CD14-positive monocyte (primary cell): ENCODE data around the gene PDIA6. TPM values are rescaled to one million over a fixed set of nuclear protein-coding genes. Genes with fewer than 3 reads are reported as not detected.

Source experiments
- DNase-seq, 3 donors: peaks; one replicate each; pipeline ENCODE4 v3.0.0-alpha.2; 2011 to 2022
- H2AFZ ChIP-seq: 2 replicates; pipeline ENCODE4 v1.6.0; 2012; ENCODE audit warnings: mild to moderate bottlenecking, low read depth, low read length, inconsistent platforms; ENCODE audit not compliant: insufficient read depth, poor library complexity, severe bottlenecking
- H3K27ac ChIP-seq, 2 donors: 1 replicate in 1 of 2; 2 replicates in 1 of 2; pipeline ENCODE4 v1.5.1; 2012 to 2013; ENCODE audit warnings: low read length in 2 of 2, control low read depth in 1 of 2, inconsistent platforms in 1 of 2, low read depth in 1 of 2, mild to moderate bottlenecking in 1 of 2
- H3K27me3 ChIP-seq, 2 donors: one replicate each; pipeline versions ENCODE4 v1.6.0 to v1.6.1; 2011 to 2013; ENCODE audit warnings: low read length in 2 of 2; ENCODE audit not compliant: control insufficient read depth in 2 of 2, insufficient read depth in 2 of 2
- H3K36me3 ChIP-seq, 2 donors: replicated peaks in 1 of 2; 1 replicate in 1 of 2; 2 replicates in 1 of 2; pipeline versions ENCODE4 v1.5.1 to v1.6.1; 2012 to 2013; ENCODE audit warnings: low read length in 2 of 2, control low read depth in 1 of 2, inconsistent platforms in 1 of 2, mild to moderate bottlenecking in 1 of 2; ENCODE audit not compliant: insufficient read depth in 2 of 2, control insufficient read depth in 1 of 2
- H3K4me1 ChIP-seq, 2 donors: 1 replicate in 1 of 2; 2 replicates in 1 of 2; pipeline versions ENCODE4 v1.5.1 to v1.6.1; 2012 to 2013; ENCODE audit warnings: low read length in 2 of 2, control low read depth in 1 of 2, inconsistent platforms in 1 of 2, mild to moderate bottlenecking in 1 of 2, moderate library complexity in 1 of 2; ENCODE audit not compliant: insufficient read depth in 2 of 2, control insufficient read depth in 1 of 2
- H3K4me2 ChIP-seq: replicated peaks from 2 replicates; pipeline ENCODE3; 2012; ENCODE audit warnings: low read length, moderate library complexity, mild to moderate bottlenecking; ENCODE audit not compliant: poor library complexity, severe bottlenecking; ENCODE audit errors: extremely low read depth
- H3K4me3 ChIP-seq, 3 experiments: fragments of 200-600 bp in 1 of 3; sonication (generic) in 1 of 3; replicated peaks in 1 of 3; 1 replicate in 2 of 3; 2 replicates in 1 of 3; pipeline ENCODE4 v1.5.1; 2011 to 2013; ENCODE audit warnings: low read length in 3 of 3, mild to moderate bottlenecking in 3 of 3, control low read depth in 2 of 3, low read depth in 2 of 3, inconsistent platforms in 1 of 3, moderate library complexity in 1 of 3
- H3K79me2 ChIP-seq: 2 replicates; pipeline ENCODE4 v1.6.0; 2012; ENCODE audit warnings: mild to moderate bottlenecking, control low read depth, inconsistent platforms, low read length, moderate library complexity; ENCODE audit not compliant: insufficient read depth
- H3K9ac ChIP-seq: 2 replicates; pipeline ENCODE4 v1.6.0; 2017; ENCODE audit warnings: low read length, mild to moderate bottlenecking; ENCODE audit not compliant: insufficient read depth, poor library complexity, severe bottlenecking
- H3K9me3 ChIP-seq, 2 donors: replicated peaks in 1 of 2; 1 replicate in 1 of 2; 2 replicates in 1 of 2; pipeline versions ENCODE4 v1.5.1 to v1.6.1; 2012 to 2013; ENCODE audit warnings: low read length in 2 of 2, control low read depth in 1 of 2; ENCODE audit not compliant: control insufficient read depth in 1 of 2, insufficient read depth in 1 of 2
- H4K20me1 ChIP-seq: 2 replicates; pipeline ENCODE4 v1.6.0; 2012; ENCODE audit warnings: mild to moderate bottlenecking, low read length, control low read depth, moderate library complexity; ENCODE audit not compliant: insufficient read depth
- H3K27ac Mint-ChIP-seq, 7 donors: one replicate each; pipeline ENCODE4 v1.8.0; 2020; ENCODE audit warnings: mild to moderate bottlenecking in 7 of 7, mixed read lengths in 7 of 7, moderate library complexity in 6 of 7, inconsistent platforms in 2 of 7
- H3K27me3 Mint-ChIP-seq, 3 donors: one replicate each; pipeline ENCODE4 v1.8.0; 2021 to 2022; ENCODE audit warnings: low read depth in 3 of 3, mild to moderate bottlenecking in 3 of 3, mixed read lengths in 3 of 3, moderate library complexity in 3 of 3, inconsistent platforms in 1 of 3
- H3K36me3 Mint-ChIP-seq, 2 donors: one replicate each; pipeline ENCODE4 v1.8.0; 2020; ENCODE audit warnings: mixed read lengths in 2 of 2, inconsistent platforms in 1 of 2, mild to moderate bottlenecking in 1 of 2
- H3K4me1 Mint-ChIP-seq: one replicate; pipeline ENCODE4 v1.8.0; 2020; ENCODE audit warnings: mild to moderate bottlenecking, mixed read lengths
- H3K4me3 Mint-ChIP-seq, 2 donors: one replicate each; pipeline ENCODE4 v1.8.0; 2020; ENCODE audit warnings: mild to moderate bottlenecking in 2 of 2, mixed read lengths in 2 of 2, moderate library complexity in 1 of 2
- H3K9me3 Mint-ChIP-seq, 7 donors: one replicate each; pipeline ENCODE4 v1.8.0; 2020 to 2022; ENCODE audit warnings: mixed read lengths in 7 of 7, mild to moderate bottlenecking in 6 of 7, moderate library complexity in 6 of 7, inconsistent platforms in 2 of 7
- WGBS: methylation state at CpG from one replicate; pipeline ENCODE4 v1.1.5; 2013; ENCODE audit warnings: missing lambda C conversion rate; ENCODE audit not compliant: insufficient coverage; 5-methylcytosine and 5-hydroxymethylcytosine counted together
- intact Hi-C, 2 donors: fragments of 100-400 bp; cut with micrococcal nuclease; formaldehyde crosslinking; loops; one replicate each; pipeline versions ENCODE4 v1.15.0 to v1.15.1; 2023
- polyA plus RNA-seq, 3 donors: library from polyadenylated mRNA; depleted of rRNA in 1 of 3; unstranded in 2 of 3; stranded (reverse) in 1 of 3; fragments of 300-500 nt in 2 of 3; fragments of >200 nt in 1 of 3; fragmentation: Illumina TruSeq in 2 of 3; gene quantifications; 1 replicate in 2 of 3; 2 replicates in 1 of 3; pipeline ENCODE4 v1.2.3, GENCODE V29; 2012 to 2021
- TF ChIP-seq, protein P1 (sequence below): fragments of 200-600 bp; IDR thresholded peaks from one replicate; pipeline ENCODE4 v1.8.0; 2022; ENCODE audit warnings: antibody characterized with exemption, mild to moderate bottlenecking

The PDIA6 gene
- polyA plus RNA-seq, 3 donors = 49.8 to 187 (median 166) TPM

GRCh38 chr2:10830203-10830602 is 17.6 kb upstream of the PDIA6 start:
- no peak overlapping the region for H3K27ac ChIP-seq
- TF ChIP-seq, protein P1, sequence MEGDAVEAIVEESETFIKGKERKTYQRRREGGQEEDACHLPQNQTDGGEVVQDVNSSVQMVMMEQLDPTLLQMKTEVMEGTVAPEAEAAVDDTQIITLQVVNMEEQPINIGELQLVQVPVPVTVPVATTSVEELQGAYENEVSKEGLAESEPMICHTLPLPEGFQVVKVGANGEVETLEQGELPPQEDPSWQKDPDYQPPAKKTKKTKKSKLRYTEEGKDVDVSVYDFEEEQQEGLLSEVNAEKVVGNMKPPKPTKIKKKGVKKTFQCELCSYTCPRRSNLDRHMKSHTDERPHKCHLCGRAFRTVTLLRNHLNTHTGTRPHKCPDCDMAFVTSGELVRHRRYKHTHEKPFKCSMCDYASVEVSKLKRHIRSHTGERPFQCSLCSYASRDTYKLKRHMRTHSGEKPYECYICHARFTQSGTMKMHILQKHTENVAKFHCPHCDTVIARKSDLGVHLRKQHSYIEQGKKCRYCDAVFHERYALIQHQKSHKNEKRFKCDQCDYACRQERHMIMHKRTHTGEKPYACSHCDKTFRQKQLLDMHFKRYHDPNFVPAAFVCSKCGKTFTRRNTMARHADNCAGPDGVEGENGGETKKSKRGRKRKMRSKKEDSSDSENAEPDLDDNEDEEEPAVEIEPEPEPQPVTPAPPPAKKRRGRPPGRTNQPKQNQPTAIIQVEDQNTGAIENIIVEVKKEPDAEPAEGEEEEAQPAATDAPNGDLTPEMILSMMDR = no peak
- WGBS = 94% methylated on average over 7 of the region's 8 CpGs
- H3K36me3 ChIP-seq = no peaks in the 10 kb centered on the region
- Mint-ChIP-seq H3K36me3 (no peaks in the 10 kb centered on the region), H3K9me3 (peaks cover 0 to 2% (median 0%) of the 10 kb centered on the region in 7 donors), H3K27ac (no peak overlapping the region), H3K4me1 (peaks cover 16% of the 10 kb centered on the region), H3K4me3 (no peak overlapping the region), H3K27me3 (peaks cover 19 to 49% (median 29%) of the 10 kb centered on the region in 3 donors)
- H3K9me3 ChIP-seq = no peaks in the 10 kb centered on the region
- intact Hi-C loops = loop anchor here (5.0 to 10.0 kb wide), 2 partner anchors 292 to 615 kb away; no protein-coding TSS in a partner anchor
- H3K27me3 ChIP-seq = peaks cover 0 to 41% of the 10 kb centered on the region in 2 donors
- H2AFZ ChIP-seq = no peak overlapping the region
- H3K9ac ChIP-seq = no peak overlapping the region
- DNase-seq = no peak
- no peaks in the 10 kb centered on the region for H3K79me2 ChIP-seq
- H3K4me2 ChIP-seq = no peak overlapping the region
- H3K4me3 ChIP-seq = no peak overlapping the region
- H3K4me1 ChIP-seq = peaks cover 0 to 5% of the 10 kb centered on the region in 2 donors
- no peaks in the 10 kb centered on the region for H4K20me1 ChIP-seq

- Histone ChIP-seq H3K4me2 (no peak overlapping the region), H3K27ac (no peak overlapping the region), H3K4me3 (no peak overlapping the region), H3K4me1 (peaks cover 0 to 5% of the 10 kb centered on the region in 2 donors), H4K20me1 (no peaks in the 10 kb centered on the region), H3K36me3 (no peaks in the 10 kb centered on the region), H3K9me3 (no peaks in the 10 kb centered on the region), H3K27me3 (peaks cover 0 to 39% of the 10 kb centered on the region in 2 donors), H3K9ac (no peak overlapping the region), H3K79me2 (no peaks in the 10 kb centered on the region), H2AFZ (no peak overlapping the region)
- Mint-ChIP-seq H3K27me3 (peaks cover 19 to 48% (median 32%) of the 10 kb centered on the region in 3 donors), H3K27ac (no peak overlapping the region), H3K9me3 (peaks cover 0 to 2% (median 0%) of the 10 kb centered on the region in 7 donors), H3K36me3 (no peaks in the 10 kb centered on the region), H3K4me3 (no peak overlapping the region), H3K4me1 (peaks cover 14% of the 10 kb centered on the region)
- intact Hi-C loops = no loop called here
- TF ChIP-seq, protein P1 = no peak
- no peak for DNase-seq
- WGBS = 85% methylated on average over 2 of the region's 3 CpGs
Observed at GRCh38 chr2:10829299-10829698, 16.7 kb upstream of the PDIA6 start.
